IMR-90 (cell line): ENCODE data around the gene PRKN. TPM values are rescaled to one million over a fixed set of nuclear protein-coding genes. Genes with fewer than 3 reads are reported as not detected.

Experiments used
- ATAC-seq: fragments of 200-7000 bp; cut with Tn5 transposase; 2 replicates; pipeline ENCODE4 v1.9.1; 2020; ENCODE audit warnings: low read depth, mild to moderate bottlenecking, moderate library complexity
- BruUV-seq: library from RNA; stranded (reverse); fragments of 400-500 nt; replicated peaks from 2 replicates; lab custom pipeline; 2021; lab: Mats Ljungman, UMichigan
- CTCF ChIA-PET: fragments of 300-600 bp; formaldehyde crosslinking; extraction: SDS; loops from one replicate; lab custom pipeline; 2021; ENCODE audit warnings: antibody characterized with exemption; lab: Yijun Ruan, JAX
- POLR2A ChIA-PET: fragments of 300-600 bp; sonication (Branson Sonifier 250); formaldehyde crosslinking; loops from one replicate; lab custom pipeline; 2022; ENCODE audit warnings: antibody characterized with exemption; ENCODE audit not compliant: unreplicated experiment; lab: Charles Lee
- DNase-seq: peaks from one replicate; pipeline ENCODE4 v3.0.0; 2013
- H2AFZ ChIP-seq: replicated peaks from 2 replicates; pipeline ENCODE3; 2013; ENCODE audit warnings: low read length, mild to moderate bottlenecking; ENCODE audit not compliant: poor library complexity
- H2AK5ac ChIP-seq: 2 replicates; pipeline ENCODE4 v1.6.1; 2013; ENCODE audit warnings: low read depth, low read length, inconsistent platforms
- H2AK9ac ChIP-seq: replicated peaks from 2 replicates; pipeline ENCODE3; 2013; ENCODE audit warnings: mild to moderate bottlenecking, low read depth, low read length, moderate library complexity; ENCODE audit not compliant: poor library complexity
- H2BK120ac ChIP-seq: 2 replicates; pipeline ENCODE4 v1.6.1; 2013; ENCODE audit warnings: low read depth, low read length, inconsistent platforms
- H2BK15ac ChIP-seq: 3 replicates; pipeline ENCODE4 v1.6.1; 2013; ENCODE audit warnings: low read depth, low read length, inconsistent platforms
- H2BK20ac ChIP-seq: 2 replicates; pipeline ENCODE4 v1.6.1; 2013; ENCODE audit warnings: low read depth, mild to moderate bottlenecking, inconsistent platforms, low read length, moderate library complexity
- H2BK5ac ChIP-seq: 2 replicates; pipeline ENCODE4 v1.6.1; 2013; ENCODE audit warnings: mild to moderate bottlenecking, low read depth, low read length, inconsistent platforms; ENCODE audit not compliant: poor library complexity, severe bottlenecking
- H3K14ac ChIP-seq: replicated peaks from 2 replicates; pipeline ENCODE4 v1.6.1; 2013; ENCODE audit warnings: low read depth, low read length, inconsistent platforms
- H3K18ac ChIP-seq: 2 replicates; pipeline ENCODE4 v1.6.1; 2013; ENCODE audit warnings: low read depth, low read length, control low read depth
- H3K23ac ChIP-seq: 2 replicates; pipeline ENCODE4 v1.6.1; 2013; ENCODE audit warnings: low read depth, low read length, inconsistent platforms
- H3K27ac ChIP-seq: 2 replicates; pipeline ENCODE4 v1.5.1; 2013; ENCODE audit warnings: mild to moderate bottlenecking, control low read depth, low read length; ENCODE audit not compliant: insufficient read depth
- H3K27me3 ChIP-seq: 2 replicates; pipeline ENCODE4 v1.6.1; 2013; ENCODE audit warnings: low read length; ENCODE audit not compliant: control insufficient read depth, insufficient read depth
- H3K36me3 ChIP-seq: 2 replicates; pipeline ENCODE4 v1.6.1; 2013; ENCODE audit warnings: low read length, mixed read lengths; ENCODE audit not compliant: control insufficient read depth, insufficient read depth
- H3K4ac ChIP-seq: 2 replicates; pipeline ENCODE4 v1.6.1; 2013; ENCODE audit warnings: low read depth, low read length, inconsistent platforms
- H3K4me1 ChIP-seq: 2 replicates; pipeline ENCODE4 v1.6.1; 2013; ENCODE audit warnings: low read length, mixed read lengths; ENCODE audit not compliant: control insufficient read depth, insufficient read depth
- H3K4me2 ChIP-seq: 2 replicates; pipeline ENCODE4 v1.6.1; 2013; ENCODE audit warnings: low read depth, mild to moderate bottlenecking, control low read depth, low read length, moderate library complexity
- H3K4me3 ChIP-seq: 2 replicates; pipeline ENCODE4 v1.5.1; 2013; ENCODE audit warnings: low read depth, mild to moderate bottlenecking, control low read depth, low read length, moderate library complexity; ENCODE audit not compliant: insufficient read depth
- H3K56ac ChIP-seq: 2 replicates; pipeline ENCODE4 v1.6.1; 2013; ENCODE audit warnings: low read length, inconsistent platforms; ENCODE audit not compliant: insufficient read depth; ENCODE audit errors: extremely low read depth
- H3K79me1 ChIP-seq, 2 experiments: 2 replicates each; pipeline ENCODE4 v1.6.1; 2013; ENCODE audit warnings: low read length in 2 of 2, inconsistent platforms in 1 of 2, low read depth in 1 of 2
- H3K9ac ChIP-seq: 2 replicates; pipeline ENCODE4 v1.6.1; 2013; ENCODE audit warnings: low read depth, low read length, control low read depth
- H3K9me1 ChIP-seq: 2 replicates; pipeline ENCODE4 v1.6.1; 2013; ENCODE audit warnings: low read length, inconsistent platforms; ENCODE audit not compliant: insufficient read depth
- H3K9me3 ChIP-seq: 2 replicates; pipeline ENCODE4 v1.6.1; 2013; ENCODE audit warnings: low read length; ENCODE audit not compliant: control insufficient read depth, insufficient read depth
- H4K20me1 ChIP-seq: 2 replicates; pipeline ENCODE4 v1.6.1; 2013; ENCODE audit warnings: low read length, inconsistent platforms; ENCODE audit not compliant: insufficient read depth
- H4K5ac ChIP-seq: 2 replicates; pipeline ENCODE4 v1.6.1; 2013; ENCODE audit warnings: mild to moderate bottlenecking, low read depth, low read length, control low read depth
- H4K8ac ChIP-seq, 2 experiments: 2 replicates each; pipeline ENCODE4 v1.6.1; 2013; ENCODE audit warnings: low read depth in 2 of 2, low read length in 2 of 2, control low read depth in 1 of 2, inconsistent platforms in 1 of 2
- H4K91ac ChIP-seq: 2 replicates; pipeline ENCODE4 v1.6.1; 2013; ENCODE audit warnings: low read depth, low read length, inconsistent platforms; ENCODE audit not compliant: insufficient read depth
- CHD1 ChIP-seq: IDR thresholded peaks from 2 replicates; pipeline ENCODE4 v1.6.1; 2012; ENCODE audit warnings: low read depth, low read length, improper control_type of control experiment
- CTCF ChIP-seq: conservative IDR thresholded peaks from 2 replicates; pipeline ENCODE4 v1.5.1; 2012; ENCODE audit warnings: mild to moderate bottlenecking, low read depth, low read length, improper control_type of control experiment
- FOS ChIP-seq: fragments of 150-350 bp; IDR thresholded peaks from 2 replicates; pipeline ENCODE4 v1.6.1; 2016; ENCODE audit warnings: low read depth, low read length
- RAD21 ChIP-seq: IDR thresholded peaks from 2 replicates; pipeline ENCODE4 v1.6.1; 2012; ENCODE audit warnings: low read length, improper control_type of control experiment
- SMC3 ChIP-seq: fragments of 150-350 bp; IDR thresholded peaks from 2 replicates; pipeline ENCODE4 v1.6.1; 2016; ENCODE audit warnings: low read depth, mild to moderate bottlenecking, antibody characterized with exemption, low read length, moderate library complexity
- WGBS, 2 experiments: methylation state at CpG; one replicate each; pipeline versions ENCODE4 v1.1.5 to v1.1.7; 2013; ENCODE audit warnings: missing lambda C conversion rate in 2 of 2; ENCODE audit not compliant: insufficient read length in 1 of 2; ENCODE audit errors: extremely low coverage in 2 of 2; 5-methylcytosine and 5-hydroxymethylcytosine counted together
- dilution Hi-C: fragments of 300-500 bp; cut with HindIII; formaldehyde crosslinking; loops from one replicate; pipeline ENCODE4 v1.14.3; 2018; ENCODE audit warnings: low sequenced_read_pairs; ENCODE audit not compliant: unreplicated experiment
- in situ Hi-C: fragments of 300-500 bp; cut with MboI; formaldehyde crosslinking; loops from 3 replicates; pipeline ENCODE4 v1.14.3; 2019; ENCODE audit warnings: low sequenced_read_pairs, inconsistent platforms, mixed read lengths
- intact Hi-C: fragments of 100-400 bp; cut with micrococcal nuclease; formaldehyde crosslinking; loops from 2 replicates; pipeline ENCODE4 v1.10.0; 2022
- polyA plus RNA-seq, 3 experiments: library from polyadenylated mRNA; depleted of rRNA; stranded (reverse); fragments of >200 nt; gene quantifications; 2 replicates each; pipeline ENCODE4 v1.2.3, GENCODE V29; 2012; ENCODE audit warnings: low replicate concordance in 1 of 3
- total RNA-seq: library from RNA; depleted of rRNA; stranded (reverse); fragments of >200 nt; gene quantifications from 2 replicates; pipeline ENCODE4 v1.2.3, GENCODE V29; 2012

Gene PRKN
- total and polyA plus RNA-seq, 2 of the 4 experiments (the other 2 are of a cell fraction), result 0.15 to 0.18 TPM

- H4K91ac ChIP-seq, result no peak overlapping the region
- no peak overlapping the region for H3K18ac ChIP-seq
- no peak overlapping the region for H4K5ac ChIP-seq
- dilution Hi-C loops (no loop called here), intact Hi-C loops (loop anchor here (1.0 to 5.0 kb wide), 5 partner anchors 273 to 854 kb away; no protein-coding TSS in a partner anchor), in situ Hi-C loops (loop anchor here (5.0 to 10.0 kb wide), 2 partner anchors 229 to 847 kb away; no protein-coding TSS in a partner anchor)
- peak; percentile 97 for TF ChIP-seq SMC3
- TF ChIP-seq CHD1, result no peak
- TF ChIP-seq CTCF, result peak; percentile 91
- peak; percentile 97 for TF ChIP-seq RAD21
- TF ChIP-seq FOS, result no peak
- H3K79me1 ChIP-seq, result no peaks in the 10 kb centered on the region
- BruUV-seq, result no TSS peak
- H3K14ac ChIP-seq, result no peak overlapping the region
- peak overlapping the region; percentile 76 for H2AFZ ChIP-seq
- no peak overlapping the region for H3K9ac ChIP-seq
- no peak overlapping the region for H2BK20ac ChIP-seq
- WGBS, 2 experiments, result 65% methylated on average over 8 of the region's 15 CpGs; no CpG with 5 or more reads in 1 of the 2 experiments
- ChIA-PET POLR2A (no interaction called here), CTCF (interaction anchor here (0.6 to 2.1 kb wide), 6 partner anchors 16 to 854 kb away, joined by 3 to 11 read pairs (median 6); no protein-coding TSS in a partner anchor)
- no peak overlapping the region for H3K23ac ChIP-seq
- H3K4me2 ChIP-seq, result no peak overlapping the region
- peak; percentile 50 for DNase-seq
- H4K8ac ChIP-seq, result no peak overlapping the region
- no peaks in the 10 kb centered on the region for H4K20me1 ChIP-seq
- H3K4me1 ChIP-seq, result no peaks in the 10 kb centered on the region
- ATAC-seq, result peak; percentile 86
- H3K27ac ChIP-seq, result no peak overlapping the region
- H3K36me3 ChIP-seq, result no peaks in the 10 kb centered on the region
- no peaks in the 10 kb centered on the region for H3K27me3 ChIP-seq
- peak overlapping the region; percentile 68 for H2BK5ac ChIP-seq
- H3K4me3 ChIP-seq, result no peak overlapping the region
- no peak overlapping the region for H3K4ac ChIP-seq
- no peak overlapping the region; the same call in 1 of the 2 replicates for H2AK5ac ChIP-seq
- H3K9me3 ChIP-seq, result no peaks in the 10 kb centered on the region
- no peak overlapping the region for H2AK9ac ChIP-seq
- H3K9me1 ChIP-seq, result no peaks in the 10 kb centered on the region
- H3K56ac ChIP-seq, result no peak overlapping the region
- H2BK120ac ChIP-seq, result no peak overlapping the region
- H2BK15ac ChIP-seq, result no peak overlapping the region
Measured at GRCh38 chr6:161373905-161374451, 1353.6 kb downstream of the PRKN start.
